ENCODE results near the gene NRIP3.
"Not testable (repeated sequence)": the region's sequence is repeated elsewhere in the genome, so short reads cannot be mapped to it uniquely, and the experiment has no call there.

The NRIP3 gene

GRCh38 chr11:9014826-9015225 lies 11.0 kb upstream of the NRIP3 start:
- no peak for FAIRE-seq

GRCh38 chr11:9013373-9013772 lies 9.6 kb upstream of the NRIP3 start:
- no peak for FAIRE-seq

GRCh38 chr11:9009538-9009937 lies 5.7 kb upstream of the NRIP3 start:
- not testable (repeated sequence) for FAIRE-seq

- no peak for FAIRE-seq
Observed at GRCh38 chr11:9008661-9009060, 4.9 kb upstream of the NRIP3 start.

GRCh38 chr11:9008011-9008550 lies 4.3 kb upstream of the NRIP3 start:
- no peak for FAIRE-seq

GRCh38 chr11:9005087-9005486 lies 1.3 kb upstream of the NRIP3 start:
- FAIRE-seq: no peak

- FAIRE-seq: no peak
Observed at GRCh38 chr11:9004183-9004926, 554 bp upstream of the NRIP3 start.

- no peak for FAIRE-seq
Observed at GRCh38 chr11:9002920-9003572, 755 bp downstream of the NRIP3 start.

GRCh38 chr11:9001736-9002135 lies 2.1 kb downstream of the NRIP3 start:
- FAIRE-seq: no peak

- FAIRE-seq: no peak
Observed at GRCh38 chr11:8998017-8998416, 5.8 kb downstream of the NRIP3 start.

GRCh38 chr11:8997451-8997850 lies 6.3 kb downstream of the NRIP3 start:
- FAIRE-seq: no peak

GRCh38 chr11:8989453-8989852 lies 14.3 kb downstream of the NRIP3 start:
- FAIRE-seq: no peak

- FAIRE-seq: no peak
Observed at GRCh38 chr11:8988329-8989234, 15.2 kb downstream of the NRIP3 start.

GRCh38 chr11:8987446-8987845 lies 16.4 kb downstream of the NRIP3 start:
- no peak for FAIRE-seq

- not testable (repeated sequence) for FAIRE-seq
Observed at GRCh38 chr11:8986772-8987171, 17.0 kb downstream of the NRIP3 start.

- no peak for FAIRE-seq
Observed at GRCh38 chr11:8985462-8985861, 18.3 kb downstream of the NRIP3 start.

- FAIRE-seq: no peak
Observed at GRCh38 chr11:8983552-8983951, 20.2 kb downstream of the NRIP3 start.

GRCh38 chr11:8980485-8980884 lies 23.3 kb downstream of the NRIP3 start:
- no peak for FAIRE-seq

- not testable (repeated sequence) for FAIRE-seq
Observed at GRCh38 chr11:8979365-8979764, 24.4 kb downstream of the NRIP3 start.

- FAIRE-seq: no peak
Observed at GRCh38 chr11:8973121-8973520, 30.7 kb downstream of the NRIP3 start.

GRCh38 chr11:8971924-8972316 lies 31.9 kb downstream of the NRIP3 start:
- no peak for FAIRE-seq

- FAIRE-seq: no peak
Observed at GRCh38 chr11:8971196-8971923, 32.4 kb downstream of the NRIP3 start.

GRCh38 chr11:8967184-8967583 lies 36.6 kb downstream of the NRIP3 start:
- no peak for FAIRE-seq
